ENCODE data around the gene DAAM1. TPM values are rescaled to one million over a fixed set of nuclear protein-coding genes. Genes with fewer than 3 reads are reported as not detected.

DAAM1 gene
- total RNA-seq, 2 experiments from 2014 or later, result 11.3 to 11.7 TPM

DNA sequence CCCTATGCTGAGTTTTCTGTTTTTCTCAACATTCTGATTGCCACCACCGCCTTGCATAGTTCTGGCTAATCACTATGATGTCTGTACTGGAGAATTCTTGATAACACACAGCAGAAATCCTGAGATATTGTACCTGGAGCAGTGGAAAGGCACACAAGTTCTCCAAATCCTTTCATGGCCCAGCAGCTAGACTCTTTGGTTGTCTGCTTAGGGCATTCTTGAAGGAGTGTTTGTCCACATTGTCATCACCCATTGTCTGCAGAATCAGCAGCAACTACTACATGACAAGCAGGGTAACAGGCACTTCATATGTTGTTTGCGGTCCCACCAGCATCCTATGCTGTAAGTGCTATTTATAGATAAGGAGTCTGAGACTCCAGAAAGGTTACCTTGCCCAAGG, 128.9 kb downstream of the DAAM1 start:
- POLR2A ChIA-PET, result no interaction called here
- intact Hi-C loops (cut with DNase I, micrococcal nuclease), result no loop called here
- CTCF ChIA-PET, result no interaction called here
- no peaks in the 10 kb centered on the region for H3K36me3 Mint-ChIP-seq (ENCODE audit: low read depth)
- H3K27ac Mint-ChIP-seq, result no peak overlapping the region
- no peaks in the 10 kb centered on the region for H3K9me3 Mint-ChIP-seq (ENCODE audit: low read depth)
- DNase-seq (no peak), ATAC-seq (no peak)
- H3K27me3 Mint-ChIP-seq, result no peaks in the 10 kb centered on the region
- H3K4me1 Mint-ChIP-seq, result peaks cover 5% of the 10 kb centered on the region
- H3K4me3 Mint-ChIP-seq, result no peak overlapping the region

DNA sequence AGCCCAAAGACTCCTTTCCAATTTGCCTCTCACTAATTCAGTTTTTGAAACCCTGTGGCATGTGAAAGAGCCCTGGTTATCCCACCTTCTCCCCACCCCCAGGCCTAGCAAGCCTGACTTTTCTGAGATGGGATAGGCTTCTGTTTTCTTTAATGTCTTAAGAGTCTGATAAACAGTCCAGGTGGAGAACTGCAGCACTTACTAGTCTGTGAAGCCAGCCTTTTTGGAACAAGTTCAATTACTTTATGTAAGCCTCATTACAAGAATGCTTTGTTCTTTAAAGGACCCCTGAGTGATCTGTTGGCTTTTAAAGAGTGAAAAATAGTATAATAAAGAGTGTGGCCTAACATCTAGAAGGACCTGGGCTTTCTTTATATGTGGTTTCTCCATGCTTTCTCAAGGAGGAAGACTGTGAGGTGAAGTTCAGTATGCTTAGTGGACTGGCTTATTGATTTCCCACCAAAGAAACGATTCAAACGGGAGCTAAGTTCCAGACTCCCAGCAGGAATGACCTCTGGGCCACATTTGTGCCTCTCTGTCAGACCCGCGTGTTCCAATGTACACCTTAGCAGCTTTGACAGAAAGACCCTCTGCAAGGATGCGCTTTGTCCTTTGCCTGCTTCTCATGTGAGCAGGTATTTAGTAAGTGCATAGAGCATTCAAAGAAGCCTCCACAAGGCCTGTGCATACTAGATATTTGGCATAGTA, 129.5 kb downstream of the DAAM1 start:
- intact Hi-C loops (cut with DNase I, micrococcal nuclease), result no loop called here
- POLR2A ChIA-PET, result no interaction called here
- CTCF ChIA-PET, result interaction anchor here (2.1 kb wide), 1 partner anchor 11 kb away, joined by 6 read pairs; no protein-coding TSS in a partner anchor

DNA sequence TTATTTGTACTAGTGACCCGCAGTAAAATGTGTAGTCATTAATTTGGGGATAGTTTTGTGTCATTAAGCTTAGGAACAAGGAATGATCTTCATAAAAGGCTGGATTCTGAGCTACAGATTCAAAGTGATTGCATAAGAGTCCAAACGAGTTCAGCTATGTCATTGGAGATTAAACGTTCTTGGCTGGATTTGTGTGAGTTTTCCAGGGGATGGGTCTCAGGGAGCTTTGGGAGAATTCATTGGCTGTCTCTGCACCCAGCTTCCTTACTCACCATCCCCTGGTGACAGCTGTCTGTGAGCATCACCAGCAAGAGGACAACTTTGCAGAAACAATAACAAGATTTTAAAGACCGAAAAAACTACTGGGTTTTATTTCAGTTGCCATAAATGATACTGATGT, 130.4 kb downstream of the DAAM1 start:
- ChIA-PET CTCF (interaction anchor here (2.1 kb wide), 1 partner anchor 10 kb away, joined by 6 read pairs; no protein-coding TSS in a partner anchor), POLR2A (no interaction called here)

More for the DNA sequence above, 129.5 kb downstream of the DAAM1 start:
- DNase-seq (no peak), ATAC-seq (no peak)
- Mint-ChIP-seq H3K4me3 (no peak overlapping the region), H3K27ac (no peak overlapping the region), H3K27me3 (no peaks in the 10 kb centered on the region), H3K36me3 (ENCODE audit: low read depth) (no peaks in the 10 kb centered on the region), H3K4me1 (peaks cover 5% of the 10 kb centered on the region), H3K9me3 (ENCODE audit: low read depth) (no peaks in the 10 kb centered on the region)

DNA sequence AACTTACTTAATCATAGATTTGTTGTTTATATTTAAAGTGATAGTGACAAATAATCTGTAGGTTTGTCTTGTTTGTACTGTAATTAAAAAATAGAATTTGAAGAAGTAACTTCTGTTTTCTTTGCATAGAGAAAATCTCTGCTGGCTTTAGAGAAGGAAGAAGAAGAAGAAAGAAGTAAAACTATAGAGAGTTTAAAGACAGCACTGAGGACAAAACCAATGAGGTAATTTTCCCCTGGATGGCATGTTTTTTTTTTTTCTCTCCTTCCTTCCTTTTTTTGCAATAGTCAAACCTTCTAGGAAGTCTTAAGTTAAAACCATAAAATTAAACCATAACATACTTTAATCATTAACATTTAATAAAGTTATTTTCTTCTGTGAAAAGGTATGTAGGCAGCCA, 131.9 kb downstream of the DAAM1 start:
- CTCF ChIA-PET, result interaction anchor here (2.1 kb wide), 1 partner anchor 9 kb away, joined by 6 read pairs; no protein-coding TSS in a partner anchor
- no peak for ATAC-seq
- POLR2A ChIA-PET, result no interaction called here
- no peaks in the 10 kb centered on the region for H3K27me3 Mint-ChIP-seq
- intact Hi-C loops (cut with DNase I, micrococcal nuclease), result no loop called here
- H3K36me3 Mint-ChIP-seq (ENCODE audit: low read depth), result peaks cover 6% of the 10 kb centered on the region
- no peak overlapping the region for H3K4me3 Mint-ChIP-seq
- H3K27ac Mint-ChIP-seq, result no peak overlapping the region
- DNase-seq, result no peak
- no peaks in the 10 kb centered on the region for H3K9me3 Mint-ChIP-seq (ENCODE audit: low read depth)
- peaks cover 5% of the 10 kb centered on the region for H3K4me1 Mint-ChIP-seq

More for the DNA sequence above, 130.4 kb downstream of the DAAM1 start:
- no peaks in the 10 kb centered on the region for H3K27me3 Mint-ChIP-seq
- intact Hi-C loops (cut with DNase I, micrococcal nuclease), result no loop called here
- H3K36me3 Mint-ChIP-seq (ENCODE audit: low read depth), result peaks cover 1% of the 10 kb centered on the region
- no peak overlapping the region for H3K27ac Mint-ChIP-seq
- H3K4me3 Mint-ChIP-seq, result no peak overlapping the region
- H3K9me3 Mint-ChIP-seq (ENCODE audit: low read depth), result no peaks in the 10 kb centered on the region
- ATAC-seq, result no peak
- no peak for DNase-seq
- peaks cover 5% of the 10 kb centered on the region for H3K4me1 Mint-ChIP-seq

DNA sequence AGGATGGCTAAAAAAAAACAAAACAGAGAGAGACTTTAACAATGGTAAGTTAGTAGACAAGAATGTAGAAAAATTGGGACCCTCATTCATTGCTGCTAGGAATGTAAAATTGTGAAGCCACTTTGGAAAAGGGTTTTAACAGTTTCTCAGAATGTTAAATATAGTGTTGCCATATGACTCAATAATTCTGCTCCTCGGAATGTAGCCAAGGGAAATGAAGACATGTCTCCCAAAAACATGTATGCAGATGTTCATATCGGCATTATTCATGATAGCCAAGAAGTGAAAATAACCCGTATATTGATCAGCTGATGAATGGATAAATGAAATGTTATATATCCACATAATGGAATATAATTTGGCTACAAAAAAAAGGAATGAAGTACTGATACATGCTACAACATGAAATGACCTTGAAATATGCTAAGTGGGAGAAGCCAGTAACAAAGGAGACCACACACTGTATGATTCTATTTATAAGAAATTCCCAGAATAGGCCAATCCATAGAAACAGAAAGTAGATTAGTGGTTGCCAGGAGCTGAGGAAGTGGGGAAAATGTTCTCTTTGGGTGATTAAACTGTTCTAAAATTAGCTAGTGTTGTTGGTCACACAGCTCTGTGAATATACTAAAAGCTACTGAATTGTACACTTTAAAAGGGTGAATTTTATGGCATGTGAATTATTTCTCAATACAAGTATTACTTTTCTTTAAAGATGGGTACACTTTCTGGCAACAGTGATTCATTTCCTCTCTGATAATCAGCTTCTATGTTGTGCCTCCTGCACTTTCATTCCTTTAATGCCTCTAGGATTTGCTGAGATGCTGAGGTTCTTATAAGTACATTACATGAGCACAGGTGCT, 132.5 kb downstream of the DAAM1 start:
- POLR2A ChIA-PET, result no interaction called here
- no peaks in the 10 kb centered on the region for H3K9me3 Mint-ChIP-seq (ENCODE audit: low read depth)
- intact Hi-C loops (cut with DNase I, micrococcal nuclease), result no loop called here
- DNase-seq (no peak), ATAC-seq (peak; percentile 33)
- peaks cover 6% of the 10 kb centered on the region for H3K36me3 Mint-ChIP-seq (ENCODE audit: low read depth)
- peaks cover 5% of the 10 kb centered on the region for H3K4me1 Mint-ChIP-seq
- H3K27ac Mint-ChIP-seq, result no peak overlapping the region
- no peak overlapping the region for H3K4me3 Mint-ChIP-seq
- H3K27me3 Mint-ChIP-seq, result no peaks in the 10 kb centered on the region
- CTCF ChIA-PET, result no interaction called here

DNA sequence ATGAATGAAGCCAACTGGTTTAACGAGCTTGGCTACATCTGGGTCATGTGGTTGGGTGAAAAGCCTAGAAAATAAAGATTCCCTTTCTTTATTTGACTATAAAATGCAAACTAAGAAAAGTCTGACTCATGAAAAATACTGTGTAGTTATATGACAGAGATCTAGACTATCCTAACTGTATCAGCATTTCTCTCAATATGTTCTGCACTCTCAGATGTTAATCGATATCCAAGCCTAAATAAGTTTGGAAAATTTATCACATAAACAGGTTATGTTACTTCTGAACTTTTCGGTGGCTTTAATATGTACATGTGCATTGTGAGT, 133.1 kb downstream of the DAAM1 start:
- intact Hi-C loops (cut with DNase I, micrococcal nuclease), result no loop called here
- DNase-seq (no peak), ATAC-seq (peak; percentile 33)
- CTCF ChIA-PET, result no interaction called here
- H3K4me3 Mint-ChIP-seq, result no peak overlapping the region
- no peak overlapping the region for H3K27ac Mint-ChIP-seq
- H3K4me1 Mint-ChIP-seq, result peaks cover 5% of the 10 kb centered on the region
- no peaks in the 10 kb centered on the region for H3K9me3 Mint-ChIP-seq (ENCODE audit: low read depth)
- H3K27me3 Mint-ChIP-seq, result no peaks in the 10 kb centered on the region
- peaks cover 7% of the 10 kb centered on the region for H3K36me3 Mint-ChIP-seq (ENCODE audit: low read depth)
- POLR2A ChIA-PET, result no interaction called here

DNA sequence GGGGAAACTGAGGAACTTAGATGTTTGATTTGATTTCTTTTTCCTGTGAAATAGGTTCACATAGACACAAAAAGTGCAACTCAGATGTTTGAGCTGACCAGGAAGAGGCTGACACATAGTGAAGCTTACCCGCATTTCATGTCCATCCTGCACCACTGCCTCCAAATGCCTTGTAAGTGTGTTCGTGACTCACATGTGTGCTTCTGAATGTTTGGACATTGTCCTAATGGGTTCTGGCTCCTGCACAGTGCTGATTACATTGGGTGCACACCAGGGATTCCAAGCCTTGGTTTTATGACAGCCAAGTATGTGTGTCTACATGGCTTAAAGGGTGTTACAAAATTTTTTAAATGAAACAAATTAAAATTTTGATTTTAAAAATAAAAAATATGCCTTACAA, 137.4 kb downstream of the DAAM1 start:
- POLR2A ChIA-PET, result no interaction called here
- Mint-ChIP-seq H3K4me3 (no peak overlapping the region), H3K36me3 (ENCODE audit: low read depth) (peaks cover 9% of the 10 kb centered on the region), H3K27me3 (no peaks in the 10 kb centered on the region), H3K9me3 (ENCODE audit: low read depth) (no peaks in the 10 kb centered on the region), H3K27ac (no peak overlapping the region), H3K4me1 (peaks cover 3% of the 10 kb centered on the region)
- CTCF ChIA-PET, result interaction anchor here (0.7 to 1.2 kb wide), 2 partner anchors 181 to 196 kb away, joined by 3 read pairs; no protein-coding TSS in a partner anchor
- intact Hi-C loops (cut with DNase I, micrococcal nuclease), result no loop called here
- ATAC-seq (no peak), DNase-seq (no peak)

DNA sequence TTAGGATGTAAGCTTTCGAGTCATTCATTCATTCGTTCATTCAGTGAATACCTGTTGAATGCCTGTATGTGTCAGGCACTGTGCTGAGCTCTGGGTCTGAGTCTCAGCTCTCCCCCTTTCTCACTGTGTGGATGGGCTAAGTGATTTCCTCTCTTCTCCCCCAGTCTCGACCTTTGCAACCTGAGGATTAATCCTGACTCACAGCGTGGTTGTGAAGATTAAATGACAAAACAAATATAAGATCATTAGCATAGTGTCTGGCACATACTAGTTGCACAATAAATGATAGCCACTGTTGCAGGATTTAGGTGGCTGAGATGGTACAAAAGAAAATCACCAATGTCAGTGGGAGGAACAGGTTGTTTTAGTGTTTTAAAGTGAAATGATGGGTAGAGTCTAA, 140.0 kb downstream of the DAAM1 start:
- intact Hi-C loops (cut with DNase I, micrococcal nuclease), result no loop called here
- CTCF ChIA-PET, result interaction anchor here (0.7 to 1.3 kb wide), 3 partner anchors 9 to 820 kb away, joined by 3 to 6 read pairs (median 5); no protein-coding TSS in a partner anchor
- DNase-seq (no peak), ATAC-seq (peak; percentile 65)
- no peaks in the 10 kb centered on the region for H3K9me3 Mint-ChIP-seq (ENCODE audit: low read depth)
- POLR2A ChIA-PET, result no interaction called here
- H3K27me3 Mint-ChIP-seq, result no peaks in the 10 kb centered on the region
- H3K4me1 Mint-ChIP-seq, result no peaks in the 10 kb centered on the region
- no peak overlapping the region for H3K4me3 Mint-ChIP-seq
- H3K36me3 Mint-ChIP-seq (ENCODE audit: low read depth), result peaks cover 18% of the 10 kb centered on the region
- H3K27ac Mint-ChIP-seq, result no peak overlapping the region

DNA sequence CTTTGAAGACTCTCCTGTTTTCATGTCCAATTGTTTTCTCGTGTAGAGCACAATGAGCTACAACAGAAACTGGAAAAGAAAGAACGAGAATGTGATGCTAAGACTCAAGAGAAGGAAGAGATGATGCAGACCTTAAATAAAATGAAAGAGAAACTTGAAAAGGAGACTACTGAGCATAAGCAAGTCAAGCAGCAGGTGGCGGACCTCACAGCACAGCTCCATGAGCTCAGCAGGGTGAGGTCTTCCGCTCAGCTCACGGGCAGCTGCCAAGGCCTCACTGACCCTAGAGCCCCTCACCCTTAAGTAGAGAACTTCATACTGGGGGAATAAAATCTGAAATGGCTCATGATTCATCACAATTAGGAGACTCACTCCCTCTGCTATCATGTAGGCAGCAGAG, 142.0 kb downstream of the DAAM1 start:
- intact Hi-C loops (cut with DNase I, micrococcal nuclease), result no loop called here
- no peaks in the 10 kb centered on the region for H3K4me1 Mint-ChIP-seq
- H3K27ac Mint-ChIP-seq, result no peak overlapping the region
- ATAC-seq, result no peak
- H3K9me3 Mint-ChIP-seq (ENCODE audit: low read depth), result no peaks in the 10 kb centered on the region
- no peaks in the 10 kb centered on the region for H3K27me3 Mint-ChIP-seq
- ChIA-PET CTCF (no interaction called here), POLR2A (no interaction called here)
- DNase-seq, result no peak
- peaks cover 16% of the 10 kb centered on the region for H3K36me3 Mint-ChIP-seq (ENCODE audit: low read depth)
- H3K4me3 Mint-ChIP-seq, result no peak overlapping the region

DNA sequence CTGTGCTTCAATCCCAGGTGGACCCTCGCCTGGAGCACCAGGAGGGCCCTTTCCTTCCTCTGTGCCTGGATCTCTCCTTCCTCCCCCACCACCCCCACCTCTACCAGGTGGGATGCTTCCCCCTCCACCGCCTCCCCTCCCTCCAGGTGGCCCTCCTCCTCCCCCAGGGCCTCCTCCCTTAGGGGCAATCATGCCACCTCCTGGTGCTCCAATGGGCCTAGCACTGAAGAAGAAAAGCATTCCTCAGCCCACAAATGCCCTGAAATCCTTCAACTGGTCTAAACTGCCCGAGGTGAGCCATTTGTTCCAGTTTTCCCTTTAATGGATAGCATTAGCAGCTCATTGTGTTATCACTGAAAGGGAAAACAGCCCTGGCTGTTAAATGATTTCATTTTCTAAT, 142.8 kb downstream of the DAAM1 start:
- ChIA-PET POLR2A (no interaction called here), CTCF (interaction anchor here (1.3 kb wide), 1 partner anchor 11 kb away, joined by 3 read pairs; no protein-coding TSS in a partner anchor)
- no peaks in the 10 kb centered on the region for H3K4me1 Mint-ChIP-seq
- H3K27ac Mint-ChIP-seq, result no peak overlapping the region
- no peaks in the 10 kb centered on the region for H3K9me3 Mint-ChIP-seq (ENCODE audit: low read depth)
- DNase-seq (no peak), ATAC-seq (no peak)
- peaks cover 16% of the 10 kb centered on the region for H3K36me3 Mint-ChIP-seq (ENCODE audit: low read depth)
- intact Hi-C loops (cut with DNase I, micrococcal nuclease), result no loop called here
- no peaks in the 10 kb centered on the region for H3K27me3 Mint-ChIP-seq
- no peak overlapping the region for H3K4me3 Mint-ChIP-seq

DNA sequence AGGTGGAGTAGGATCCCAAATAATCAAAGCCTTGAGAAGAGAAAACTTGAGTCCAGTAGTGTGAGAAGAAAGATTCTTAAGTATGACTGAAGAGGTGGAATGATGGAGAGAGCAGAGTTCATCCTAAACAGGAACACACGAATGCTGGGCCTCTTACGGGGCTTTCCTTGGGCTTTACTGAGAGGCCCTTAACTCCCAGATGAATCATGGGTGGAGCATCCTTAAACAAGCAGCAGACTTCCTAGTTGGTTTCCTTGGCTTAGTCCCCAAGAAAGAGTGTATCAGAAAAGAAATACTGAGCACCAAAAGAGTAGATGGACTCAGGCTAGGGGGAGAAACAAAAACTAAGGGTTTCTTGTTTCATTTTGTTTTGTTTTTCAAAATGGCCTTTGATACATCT, 144.3 kb downstream of the DAAM1 start:
- ChIA-PET POLR2A (no interaction called here), CTCF (no interaction called here)
- peaks cover 13% of the 10 kb centered on the region for H3K36me3 Mint-ChIP-seq (ENCODE audit: low read depth)
- no peak for ATAC-seq
- no peaks in the 10 kb centered on the region for H3K9me3 Mint-ChIP-seq (ENCODE audit: low read depth)
- H3K27ac Mint-ChIP-seq, result no peak overlapping the region
- intact Hi-C loops (cut with DNase I, micrococcal nuclease), result no loop called here
- no peak for DNase-seq
- no peak overlapping the region for H3K4me3 Mint-ChIP-seq
- H3K27me3 Mint-ChIP-seq, result no peaks in the 10 kb centered on the region
- no peaks in the 10 kb centered on the region for H3K4me1 Mint-ChIP-seq

DNA sequence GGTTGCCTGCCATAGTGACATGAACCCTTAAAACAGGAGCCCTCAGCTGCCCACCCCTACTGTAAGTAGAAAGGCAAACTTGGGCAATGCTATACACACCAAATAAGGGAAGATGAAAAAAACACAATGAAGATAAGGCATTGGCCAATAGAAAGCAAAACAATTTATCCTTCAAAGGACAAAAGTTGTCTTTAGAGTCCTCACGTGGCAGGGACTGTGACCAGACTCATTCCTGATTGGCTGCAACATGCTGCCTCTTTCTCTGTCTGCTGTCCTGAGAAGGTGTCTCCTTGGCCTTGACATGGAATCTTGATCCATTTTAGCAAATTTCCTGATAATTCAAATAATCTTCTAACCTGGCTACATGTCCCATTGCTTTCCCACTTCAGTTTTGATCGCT, 144.8 kb downstream of the DAAM1 start:
- ChIA-PET POLR2A (no interaction called here), CTCF (no interaction called here)
- H3K4me1 Mint-ChIP-seq, result no peaks in the 10 kb centered on the region
- intact Hi-C loops (cut with DNase I, micrococcal nuclease), result no loop called here
- peaks cover 13% of the 10 kb centered on the region for H3K36me3 Mint-ChIP-seq (ENCODE audit: low read depth)
- H3K27ac Mint-ChIP-seq, result no peak overlapping the region
- DNase-seq (no peak), ATAC-seq (no peak)
- no peaks in the 10 kb centered on the region for H3K9me3 Mint-ChIP-seq (ENCODE audit: low read depth)
- H3K27me3 Mint-ChIP-seq, result no peaks in the 10 kb centered on the region
- no peak overlapping the region for H3K4me3 Mint-ChIP-seq

All from activated CD4-positive, alpha-beta T cell treated with anti-CD3 and anti-CD28 coated beads for 36 hours (primary cell).